Hematopoietic multipotent progenitor cell treated with erythropoietin and hydrocortisone succinate and interleukin-3 and kit ligand, for 4 days (in vitro differentiated cells): ENCODE measurements around the gene MRNIP.

Source experiments
- DNase-seq: peaks from one replicate; pipeline ENCODE4 v3.0.0-alpha.2; 2015

The MRNIP gene

DNA sequence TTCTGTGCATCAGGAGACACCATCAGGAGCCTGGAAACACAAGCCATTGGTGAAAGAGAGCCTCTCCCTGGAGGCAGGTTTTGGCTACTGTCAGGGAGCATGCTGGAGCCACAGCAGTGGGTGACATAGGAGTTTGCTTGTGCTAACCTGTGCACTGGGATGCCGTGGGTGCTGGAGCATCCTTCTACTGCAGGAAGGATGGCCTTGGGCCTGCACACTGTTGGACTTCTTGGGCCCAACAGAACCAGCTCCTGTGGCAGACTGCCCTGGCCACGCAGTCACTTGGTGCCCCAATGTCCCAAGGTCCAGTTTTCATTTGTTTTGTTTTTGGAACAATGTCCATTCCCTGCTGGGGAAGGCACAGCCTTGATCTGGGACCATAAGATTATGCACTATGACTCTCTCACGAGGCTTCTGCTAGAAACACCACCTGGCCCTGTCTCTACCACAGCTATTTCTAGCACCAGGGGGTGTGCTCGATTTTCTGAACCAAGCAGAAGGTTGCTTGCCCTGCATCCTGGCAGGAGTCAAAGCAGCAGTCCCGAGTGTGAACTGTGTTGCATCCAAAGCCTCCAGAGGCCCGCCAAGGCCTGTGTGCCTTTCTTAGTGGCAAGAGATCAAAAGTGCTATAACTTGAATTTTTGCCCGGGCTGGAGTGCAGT lies 70.3 kb downstream of the MRNIP start:
- no peak for DNase-seq
